ENCODE data around the gene AMACR.
"Not testable (repeated sequence)": the region's sequence is repeated elsewhere in the genome, so short reads cannot be mapped to it uniquely, and the experiment has no call there.

The AMACR gene

DNA sequence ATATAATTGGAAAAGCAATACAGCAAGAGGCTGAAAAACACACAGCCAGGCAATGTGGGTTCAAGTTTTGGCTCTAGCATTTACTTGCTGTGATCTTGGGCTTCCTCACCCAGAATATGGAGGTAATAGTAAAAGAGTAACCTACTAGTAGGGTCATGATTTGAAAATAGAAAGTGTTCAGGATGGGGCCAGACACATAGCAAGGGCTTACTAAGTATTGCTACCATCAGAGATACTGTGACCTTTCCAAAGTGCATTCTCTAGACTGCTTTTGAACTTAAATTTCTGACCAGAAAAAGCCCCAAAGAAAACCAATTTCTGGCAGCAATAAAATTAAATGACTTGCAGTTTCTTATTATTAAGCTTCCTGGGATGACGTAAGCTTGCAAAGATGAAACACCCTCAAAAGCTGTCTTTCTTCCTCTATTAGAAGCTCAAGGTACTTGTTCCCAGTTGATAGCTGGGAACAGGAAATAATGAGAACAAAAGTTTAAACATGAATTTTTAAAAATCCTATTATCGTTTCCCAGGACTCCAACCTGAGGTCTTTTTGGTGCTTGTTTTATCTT, 43.6 kb downstream of the AMACR start:
- no peak for FAIRE-seq

DNA sequence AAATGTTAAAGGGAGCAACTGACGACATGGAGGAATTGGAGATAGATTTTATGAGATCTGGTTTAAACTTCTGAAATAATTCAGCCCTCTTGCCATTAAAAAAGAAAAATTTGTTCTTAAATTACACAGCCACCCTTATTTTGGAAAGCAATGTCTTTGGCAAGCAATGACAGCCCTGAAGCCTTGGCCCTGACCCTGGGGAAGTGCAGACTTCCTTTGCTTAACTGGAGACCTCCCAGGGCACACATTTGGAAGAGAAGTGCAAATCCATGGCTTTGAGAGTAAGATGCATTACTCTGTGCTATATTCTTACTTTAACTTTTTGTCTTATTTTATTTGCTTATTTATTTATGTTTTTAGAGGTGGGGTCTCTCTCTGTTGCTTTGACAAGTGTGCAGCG, 49.7 kb downstream of the AMACR start:
- FAIRE-seq: no peak

GRCh38 chr5:33957577-33958150, 50.2 kb downstream of the AMACR start:
- no peak for FAIRE-seq

DNA sequence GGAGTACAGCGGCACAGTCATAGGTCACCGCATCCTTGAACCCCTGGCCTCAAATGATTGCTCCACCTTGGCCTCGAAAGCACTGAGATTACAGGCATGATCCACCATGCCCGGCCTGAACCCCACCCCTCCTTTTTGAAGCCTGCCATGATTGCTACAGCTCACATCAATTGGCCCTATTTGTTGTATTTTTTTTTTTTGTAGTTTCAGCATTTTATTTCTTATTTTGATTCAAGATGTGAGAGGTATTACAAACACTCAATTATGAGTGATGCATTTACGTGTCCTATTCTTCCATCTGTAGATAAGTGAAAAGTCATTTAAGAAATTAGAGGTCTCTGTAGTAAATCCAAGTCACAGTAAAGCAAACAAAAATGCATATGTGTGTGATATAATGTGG, 55.7 kb downstream of the AMACR start:
- not testable (repeated sequence) for FAIRE-seq

GRCh38 chr5:33944543-33945132, 63.2 kb downstream of the AMACR start:
- no peak for FAIRE-seq

DNA sequence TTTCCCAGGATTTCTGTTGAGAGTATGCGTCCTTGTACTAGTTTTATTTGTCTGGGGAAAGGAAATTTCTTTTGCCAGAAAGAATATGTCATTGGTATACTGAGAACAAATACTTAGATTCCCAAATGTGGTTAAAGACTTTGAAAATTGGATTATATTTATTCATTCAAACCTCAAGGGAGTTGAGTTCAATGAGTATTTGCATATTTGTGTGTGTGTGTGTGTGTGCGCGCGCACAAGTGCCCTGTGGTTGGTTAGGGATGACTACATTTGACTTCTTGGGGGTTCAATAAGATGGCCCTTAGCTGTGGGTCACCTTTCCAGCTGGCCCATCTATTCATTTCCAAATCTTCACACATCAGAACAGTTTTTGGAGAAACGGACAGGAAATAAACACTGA, 66.8 kb downstream of the AMACR start:
- FAIRE-seq: no peak

DNA sequence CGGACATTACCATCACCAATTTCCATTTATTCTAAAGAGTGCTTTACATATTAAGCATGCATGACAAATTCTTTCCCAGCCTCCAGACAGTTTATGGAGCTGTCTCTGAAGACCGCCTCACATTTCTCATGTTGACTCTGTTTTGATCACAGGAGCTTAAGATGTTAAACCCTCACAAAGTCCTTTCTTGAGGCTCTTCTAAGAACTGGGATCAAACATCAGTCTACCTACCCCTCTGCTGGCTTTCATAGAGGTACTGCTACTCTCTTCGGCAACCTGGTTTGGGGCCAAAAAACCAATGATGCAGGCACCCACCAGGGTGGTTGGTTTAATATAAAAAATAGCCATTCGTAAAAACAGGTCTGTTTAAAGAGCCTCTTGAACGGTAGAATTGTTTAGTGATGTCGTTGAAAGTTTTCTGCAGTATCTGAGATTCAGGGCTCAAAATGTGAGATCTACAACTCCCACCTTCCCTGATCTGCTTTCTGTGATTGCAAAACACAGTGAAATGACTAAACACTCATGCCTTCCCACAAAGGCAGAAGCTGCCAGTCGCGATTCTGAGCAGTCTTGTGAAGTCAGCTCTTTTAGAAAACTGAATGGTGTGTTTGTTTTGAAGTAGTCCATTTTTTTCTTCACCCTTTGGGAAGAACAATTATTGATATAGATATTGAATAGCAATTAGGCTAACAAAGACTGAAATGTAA, 68.1 kb downstream of the AMACR start:
- FAIRE-seq: no peak

DNA sequence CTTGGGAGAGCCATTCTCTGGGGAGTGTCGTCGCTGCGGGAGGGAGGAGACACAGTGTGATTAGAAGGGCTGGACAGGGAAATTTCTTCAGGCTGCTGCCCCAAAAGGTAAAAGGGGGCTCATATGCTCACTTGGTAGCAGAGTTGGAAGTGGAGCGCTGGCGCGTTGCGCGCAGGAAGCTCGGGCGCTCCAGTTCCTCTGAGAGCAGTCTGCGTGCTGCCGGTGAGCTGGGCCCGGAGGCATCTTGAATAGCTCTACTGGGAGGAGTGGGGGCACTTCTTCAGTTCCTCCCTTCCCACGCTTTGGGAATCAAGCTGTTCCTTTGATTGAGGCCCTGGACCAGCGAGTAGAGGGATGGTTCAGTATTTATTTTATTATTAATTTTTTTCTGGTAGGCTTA, 69.0 kb downstream of the AMACR start:
- no peak for FAIRE-seq

DNA sequence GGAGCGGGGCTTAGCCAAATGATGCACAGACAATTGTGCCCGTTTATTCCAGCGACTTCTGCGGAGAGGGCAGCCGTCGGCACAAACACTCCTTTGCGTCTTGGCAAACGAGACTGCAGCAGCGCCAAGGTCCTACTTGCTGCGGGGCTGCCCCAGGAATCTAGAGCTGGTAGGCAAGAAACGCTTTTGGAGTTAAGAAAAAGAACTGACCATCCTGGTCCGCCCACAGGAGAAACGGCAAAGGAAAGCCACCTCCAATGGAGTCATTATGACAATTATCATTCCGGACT, 69.4 kb downstream of the AMACR start:
- FAIRE-seq: no peak

DNA sequence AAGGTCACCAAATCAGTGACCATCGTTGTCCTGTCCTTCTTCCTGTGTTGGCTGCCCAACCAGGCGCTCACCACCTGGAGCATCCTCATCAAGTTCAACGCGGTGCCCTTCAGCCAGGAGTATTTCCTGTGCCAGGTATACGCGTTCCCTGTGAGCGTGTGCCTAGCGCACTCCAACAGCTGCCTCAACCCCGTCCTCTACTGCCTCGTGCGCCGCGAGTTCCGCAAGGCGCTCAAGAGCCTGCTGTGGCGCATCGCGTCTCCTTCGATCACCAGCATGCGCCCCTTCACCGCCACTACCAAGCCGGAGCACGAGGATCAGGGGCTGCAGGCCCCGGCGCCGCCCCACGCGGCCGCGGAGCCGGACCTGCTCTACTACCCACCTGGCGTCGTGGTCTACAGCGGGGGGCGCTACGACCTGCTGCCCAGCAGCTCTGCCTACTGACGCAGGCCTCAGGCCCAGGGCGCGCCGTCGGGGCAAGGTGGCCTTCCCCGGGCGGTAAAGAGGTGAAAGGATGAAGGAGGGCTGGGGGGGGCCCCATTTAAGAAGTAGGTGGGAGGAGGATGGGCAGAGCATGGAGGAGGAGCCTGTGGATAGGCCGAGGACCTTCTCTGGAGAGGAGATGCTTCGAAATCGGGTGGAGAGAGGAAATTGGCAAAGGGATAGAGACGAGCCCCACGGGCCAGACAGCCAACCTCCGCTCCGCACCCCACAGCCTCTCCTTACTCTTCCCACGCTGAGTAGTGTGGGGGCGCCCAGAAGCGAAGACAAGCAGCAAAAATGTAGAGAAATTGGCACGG, 69.9 kb downstream of the AMACR start:
- FAIRE-seq: no peak

GRCh38 chr5:33937017-33937706, 70.7 kb downstream of the AMACR start:
- no peak for FAIRE-seq

DNA sequence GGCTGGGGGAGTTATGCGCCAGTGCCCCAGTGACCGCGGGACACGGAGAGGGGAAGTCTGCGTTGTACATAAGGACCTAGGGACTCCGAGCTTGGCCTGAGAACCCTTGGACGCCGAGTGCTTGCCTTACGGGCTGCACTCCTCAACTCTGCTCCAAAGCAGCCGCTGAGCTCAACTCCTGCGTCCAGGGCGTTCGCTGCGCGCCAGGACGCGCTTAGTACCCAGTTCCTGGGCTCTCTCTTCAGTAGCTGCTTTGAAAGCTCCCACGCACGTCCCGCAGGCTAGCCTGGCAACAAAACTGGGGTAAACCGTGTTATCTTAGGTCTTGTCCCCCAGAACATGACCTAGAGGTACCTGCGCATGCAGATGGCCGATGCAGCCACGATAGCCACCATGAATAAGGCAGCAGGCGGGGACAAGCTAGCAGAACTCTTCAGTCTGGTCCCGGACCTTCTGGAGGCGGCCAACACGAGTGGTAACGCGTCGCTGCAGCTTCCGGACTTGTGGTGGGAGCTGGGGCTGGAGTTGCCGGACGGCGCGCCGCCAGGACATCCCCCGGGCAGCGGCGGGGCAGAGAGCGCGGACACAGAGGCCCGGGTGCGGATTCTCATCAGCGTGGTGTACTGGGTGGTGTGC, 71.4 kb downstream of the AMACR start, which contains the start of gene RXFP3:
Gene RXFP3, plus strand, starts transcription at position 6 of the 636 bp plus-strand sequence. Its CDS starts 355 bp downstream, at position 361.
- FAIRE-seq: no peak
